ENCODE measurements around the gene USP19.

The USP19 gene

GRCh38 chr3:49120438-49121131 lies at the start of gene USP19:
Gene USP19 (minus strand): TSS chr3:49120823. CDS start chr3:49119145, 1,678 bp downstream.
- TF ChIP-seq CTCF (IDR thresholded peaks at IDR 0.05; ENCODE audit: low read depth, low read length, missing control alignments): no peak
- DNase-seq (ENCODE audit: low read depth): peak; percentile 80
- peak within 1 kb of the TSS; percentile 82 for H3K4me3 ChIP-seq (ENCODE audit: low read depth, low read length)

- peak overlapping the region; percentile 94 for H3K4me3 ChIP-seq (ENCODE audit: low read depth, low read length)
- DNase-seq (ENCODE audit: low read depth): no peak
- no peak for TF ChIP-seq CTCF (IDR thresholded peaks at IDR 0.05; ENCODE audit: low read depth, low read length, missing control alignments)
These were observed 46.3 kb upstream of the USP19 start for GRCh38 chr3:49166752-49167556.

GRCh38 chr3:49165771-49166751 lies 45.4 kb upstream of the USP19 start, which contains the start of gene CCDC71:
Gene CCDC71 (minus strand): TSS chr3:49166331. CDS start chr3:49164208, 2,123 bp downstream.
- no peak for DNase-seq (ENCODE audit: low read depth)
- TF ChIP-seq CTCF (IDR thresholded peaks at IDR 0.05; ENCODE audit: low read depth, low read length, missing control alignments): no peak
- H3K4me3 ChIP-seq (ENCODE audit: low read depth, low read length): peak within 1 kb of the TSS; percentile 94

GRCh38 chr3:49164983-49165720 lies 44.5 kb upstream of the USP19 start:
- TF ChIP-seq CTCF (IDR thresholded peaks at IDR 0.05; ENCODE audit: low read depth, low read length, missing control alignments): no peak
- no peak for DNase-seq (ENCODE audit: low read depth)
- peak overlapping the region; percentile 94 for H3K4me3 ChIP-seq (ENCODE audit: low read depth, low read length)

GRCh38 chr3:49163609-49164008 lies 43.0 kb upstream of the USP19 start:
- no peak for TF ChIP-seq CTCF (IDR thresholded peaks at IDR 0.05; ENCODE audit: low read depth, low read length, missing control alignments)
- H3K4me3 ChIP-seq (ENCODE audit: low read depth, low read length): no peak overlapping the region
- no peak for DNase-seq (ENCODE audit: low read depth)
